SK-N-SH treated with all-trans-retinoic acid at 6 μM for 48 hours (cell line): ENCODE data around the gene KLHL26.

Source experiments
- ARNTL ChIP-seq: fragments of 450-650 bp; formaldehyde crosslinking; IDR thresholded peaks from 2 replicates; pipeline ENCODE4 v1.5.0; 2020; ENCODE audit warnings: low read depth, mild to moderate bottlenecking, moderate library complexity, borderline replicate concordance
- TCF4 ChIP-seq: fragments of 250-450 bp; sonication (Bioruptor Pico); IDR thresholded peaks from 2 replicates; pipeline ENCODE4 v1.8.0; 2021; ENCODE audit warnings: mild to moderate bottlenecking, moderate library complexity, borderline replicate concordance
- ZFP30 ChIP-seq: fragments of 450-650 bp; formaldehyde crosslinking; IDR thresholded peaks from 2 replicates; pipeline ENCODE4 v1.5.0; 2022; ENCODE audit warnings: mild to moderate bottlenecking, moderate library complexity
- TF ChIP-seq, protein P1 (sequence below): fragments of 250-450 bp; sonication (Bioruptor Pico); IDR thresholded peaks from 2 replicates; pipeline ENCODE4 v1.5.1; 2021; ENCODE audit warnings: mild to moderate bottlenecking, moderate library complexity

DNA sequence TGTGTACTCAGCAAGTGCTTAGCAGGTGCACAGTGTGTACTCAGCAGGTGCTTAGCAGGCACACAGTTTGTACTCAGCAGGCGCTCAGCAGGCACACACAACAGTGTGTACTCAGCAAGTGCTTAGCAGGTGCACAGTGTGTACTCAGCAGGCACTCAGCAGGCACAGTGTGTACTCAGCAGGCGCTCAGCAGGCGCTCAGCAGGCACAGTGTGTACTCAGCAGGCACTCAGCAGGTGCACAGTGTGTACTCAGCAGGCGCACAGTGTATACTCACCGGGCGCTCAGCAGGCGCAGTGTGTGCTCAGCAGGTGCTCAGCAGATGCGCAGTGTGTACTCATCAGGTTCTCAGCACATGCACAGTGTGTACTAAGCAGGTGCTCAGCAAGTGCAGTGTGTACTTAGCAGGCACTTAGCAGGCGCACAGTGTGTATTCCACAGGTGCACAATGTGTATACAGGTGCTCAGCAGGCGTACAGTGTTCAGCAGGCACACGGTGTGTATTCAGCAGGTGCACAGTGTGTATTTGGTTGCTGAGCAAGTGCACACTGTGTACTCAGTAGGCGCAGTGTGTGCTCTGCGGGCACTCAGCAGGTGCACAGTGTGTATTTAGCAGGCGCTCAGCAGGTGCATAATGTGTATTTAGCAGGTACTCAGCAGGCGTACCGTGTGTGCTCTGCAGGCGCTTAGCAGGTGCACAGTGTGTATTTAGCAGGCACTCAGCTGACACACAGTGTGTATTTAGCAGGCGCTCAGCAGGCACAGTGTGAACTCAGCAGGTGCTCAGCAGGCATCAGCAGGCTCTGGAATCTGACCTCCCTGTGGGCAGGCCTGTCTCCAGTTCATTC lies 61.7 kb downstream of the KLHL26 start:
- TF ChIP-seq ARNTL (CRISPR knock-in tag) (no peak), ZFP30 (CRISPR knock-in tag) (no peak), TCF4 (CRISPR knock-in tag) (no peak)
- TF ChIP-seq, protein P1, sequence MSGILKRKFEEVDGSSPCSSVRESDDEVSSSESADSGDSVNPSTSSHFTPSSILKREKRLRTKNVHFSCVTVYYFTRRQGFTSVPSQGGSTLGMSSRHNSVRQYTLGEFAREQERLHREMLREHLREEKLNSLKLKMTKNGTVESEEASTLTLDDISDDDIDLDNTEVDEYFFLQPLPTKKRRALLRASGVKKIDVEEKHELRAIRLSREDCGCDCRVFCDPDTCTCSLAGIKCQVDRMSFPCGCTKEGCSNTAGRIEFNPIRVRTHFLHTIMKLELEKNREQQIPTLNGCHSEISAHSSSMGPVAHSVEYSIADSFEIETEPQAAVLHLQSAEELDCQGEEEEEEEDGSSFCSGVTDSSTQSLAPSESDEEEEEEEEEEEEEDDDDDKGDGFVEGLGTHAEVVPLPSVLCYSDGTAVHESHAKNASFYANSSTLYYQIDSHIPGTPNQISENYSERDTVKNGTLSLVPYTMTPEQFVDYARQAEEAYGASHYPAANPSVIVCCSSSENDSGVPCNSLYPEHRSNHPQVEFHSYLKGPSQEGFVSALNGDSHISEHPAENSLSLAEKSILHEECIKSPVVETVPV = no peak
